NCI-H345 treated with DMSO at 0.1 percent for 48 hours (cell line): ENCODE data around the gene KEL.
"Not testable (repeated sequence)": the region's sequence is repeated elsewhere in the genome, so short reads cannot be mapped to it uniquely, and the experiment has no call there.

Source experiments
- DNase-seq: peaks from one replicate; lab custom pipeline; 2025; ENCODE audit not compliant: unreplicated experiment; lab: John Stamatoyannopoulos, UW

Gene KEL, protein sequence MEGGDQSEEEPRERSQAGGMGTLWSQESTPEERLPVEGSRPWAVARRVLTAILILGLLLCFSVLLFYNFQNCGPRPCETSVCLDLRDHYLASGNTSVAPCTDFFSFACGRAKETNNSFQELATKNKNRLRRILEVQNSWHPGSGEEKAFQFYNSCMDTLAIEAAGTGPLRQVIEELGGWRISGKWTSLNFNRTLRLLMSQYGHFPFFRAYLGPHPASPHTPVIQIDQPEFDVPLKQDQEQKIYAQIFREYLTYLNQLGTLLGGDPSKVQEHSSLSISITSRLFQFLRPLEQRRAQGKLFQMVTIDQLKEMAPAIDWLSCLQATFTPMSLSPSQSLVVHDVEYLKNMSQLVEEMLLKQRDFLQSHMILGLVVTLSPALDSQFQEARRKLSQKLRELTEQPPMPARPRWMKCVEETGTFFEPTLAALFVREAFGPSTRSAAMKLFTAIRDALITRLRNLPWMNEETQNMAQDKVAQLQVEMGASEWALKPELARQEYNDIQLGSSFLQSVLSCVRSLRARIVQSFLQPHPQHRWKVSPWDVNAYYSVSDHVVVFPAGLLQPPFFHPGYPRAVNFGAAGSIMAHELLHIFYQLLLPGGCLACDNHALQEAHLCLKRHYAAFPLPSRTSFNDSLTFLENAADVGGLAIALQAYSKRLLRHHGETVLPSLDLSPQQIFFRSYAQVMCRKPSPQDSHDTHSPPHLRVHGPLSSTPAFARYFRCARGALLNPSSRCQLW

DNA sequence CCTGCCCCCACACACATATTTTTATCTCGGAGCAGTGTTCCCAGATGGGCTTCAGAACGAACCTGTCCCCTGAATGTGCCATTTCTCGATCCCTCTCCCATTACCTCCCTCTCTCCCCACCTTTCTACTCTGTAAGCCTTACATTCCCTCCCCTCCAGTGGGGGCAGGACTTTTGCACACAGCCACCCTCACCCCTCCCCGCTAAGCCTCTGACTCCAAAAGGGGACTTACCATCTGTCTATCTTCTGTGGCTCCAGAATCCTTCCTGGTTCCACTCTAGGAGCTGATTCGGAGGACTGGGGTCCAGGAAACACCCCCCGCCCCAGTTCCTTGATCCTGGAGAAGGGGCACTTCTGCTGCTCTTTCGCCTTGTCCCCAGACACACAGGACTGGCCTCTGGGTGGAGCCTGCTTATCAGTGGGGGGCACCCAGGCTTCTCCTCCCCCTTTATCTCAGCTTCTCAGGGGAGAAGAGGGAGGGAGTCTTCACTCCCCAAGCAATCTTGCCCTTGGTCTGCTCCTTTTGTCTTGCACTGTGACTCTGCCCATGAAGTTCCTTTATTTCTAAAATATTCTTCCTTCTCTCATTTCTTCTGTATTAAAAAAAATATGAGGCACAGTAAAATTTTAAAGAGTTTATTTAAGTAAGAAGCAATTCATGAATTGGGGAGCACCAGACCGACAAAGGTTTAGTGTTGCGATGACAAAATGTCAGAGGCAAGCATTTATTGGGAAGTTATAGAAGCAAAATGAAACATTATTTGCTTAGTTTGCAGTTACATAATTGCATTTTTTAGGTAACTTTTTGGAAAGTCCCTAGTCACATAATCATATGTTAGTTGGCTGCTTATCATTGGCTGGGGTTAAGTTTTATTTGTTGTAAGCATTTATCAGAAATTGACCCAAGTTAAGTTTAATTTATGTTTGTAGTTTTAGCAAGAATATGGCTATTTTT is at the start of gene KEL:
Gene KEL (minus strand): TSS at position 391 of the 954 bp plus-strand sequence. CDS start 157 bp downstream, at position 234.
- no peak for DNase-seq

DNA sequence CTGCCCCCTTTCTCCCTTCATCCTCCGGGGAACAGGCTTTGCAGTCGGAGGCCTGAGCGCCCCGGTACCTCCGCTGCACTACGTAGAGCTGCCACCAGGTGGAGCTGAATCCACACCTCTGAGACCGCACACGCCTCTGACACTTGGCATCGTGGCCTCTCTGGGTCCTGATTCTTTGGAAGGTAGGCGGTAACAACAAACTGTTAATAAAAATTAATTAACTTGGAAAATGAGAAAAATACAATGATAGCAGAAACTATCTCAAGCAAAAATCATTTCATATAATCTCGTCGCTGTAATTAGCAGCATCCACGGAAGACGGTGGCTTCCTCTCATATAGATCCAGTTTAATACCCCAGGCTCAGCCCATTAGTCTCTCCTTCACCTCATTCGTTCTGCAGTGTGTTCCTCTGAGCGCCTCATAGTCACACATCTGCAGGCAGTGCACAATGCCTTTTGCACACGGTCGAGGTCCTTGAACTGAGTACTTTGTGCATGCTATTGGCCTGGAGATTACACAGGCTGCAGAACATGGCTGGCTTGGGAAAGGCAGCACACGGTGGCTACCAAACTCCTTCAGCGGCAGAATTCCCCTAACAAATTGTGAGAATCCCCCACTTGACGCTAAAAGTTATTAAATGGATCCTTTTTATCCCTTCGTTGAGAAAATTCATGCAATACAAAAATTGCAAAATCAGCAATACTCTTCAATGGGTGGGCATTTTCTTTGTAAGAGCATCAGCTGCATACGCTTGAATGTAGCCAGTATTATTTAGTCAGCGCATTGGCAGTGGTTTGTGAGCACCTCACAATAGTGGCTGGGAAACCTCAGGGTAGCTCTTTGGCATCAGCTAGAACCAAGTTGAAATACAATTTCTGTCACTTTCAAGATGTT is 46.1 kb upstream of the KEL start:
- DNase-seq = peak; percentile 46

DNA sequence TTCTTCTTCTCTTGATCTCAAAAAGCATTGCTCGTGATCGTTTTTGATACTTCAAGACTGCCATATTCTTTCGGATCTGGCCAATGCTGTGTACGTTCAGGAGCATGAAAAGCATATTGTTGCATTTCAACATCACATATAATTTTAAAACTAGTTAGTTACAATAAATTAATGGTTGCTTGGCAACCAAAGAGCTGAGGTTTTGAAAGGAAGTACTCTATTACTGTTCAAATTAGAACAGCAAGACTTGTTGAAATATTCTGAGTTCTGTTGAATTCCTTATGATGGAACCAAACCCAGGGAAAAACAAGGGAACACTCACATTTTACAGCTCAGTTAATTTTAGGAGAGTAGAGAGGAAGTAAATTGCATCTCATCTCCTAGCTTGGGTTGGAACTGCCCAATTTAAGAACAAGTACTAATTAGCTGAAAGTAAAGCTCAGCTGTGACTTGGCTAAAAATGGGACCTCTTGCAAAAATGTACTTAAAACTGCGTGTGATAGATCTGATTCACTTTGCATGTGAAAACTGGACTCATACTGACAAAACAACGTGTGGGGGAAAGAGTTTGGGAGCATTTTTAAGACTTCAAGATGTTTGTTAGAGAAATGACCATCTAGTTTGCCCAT is 43.6 kb upstream of the KEL start:
- no peak for DNase-seq

DNA sequence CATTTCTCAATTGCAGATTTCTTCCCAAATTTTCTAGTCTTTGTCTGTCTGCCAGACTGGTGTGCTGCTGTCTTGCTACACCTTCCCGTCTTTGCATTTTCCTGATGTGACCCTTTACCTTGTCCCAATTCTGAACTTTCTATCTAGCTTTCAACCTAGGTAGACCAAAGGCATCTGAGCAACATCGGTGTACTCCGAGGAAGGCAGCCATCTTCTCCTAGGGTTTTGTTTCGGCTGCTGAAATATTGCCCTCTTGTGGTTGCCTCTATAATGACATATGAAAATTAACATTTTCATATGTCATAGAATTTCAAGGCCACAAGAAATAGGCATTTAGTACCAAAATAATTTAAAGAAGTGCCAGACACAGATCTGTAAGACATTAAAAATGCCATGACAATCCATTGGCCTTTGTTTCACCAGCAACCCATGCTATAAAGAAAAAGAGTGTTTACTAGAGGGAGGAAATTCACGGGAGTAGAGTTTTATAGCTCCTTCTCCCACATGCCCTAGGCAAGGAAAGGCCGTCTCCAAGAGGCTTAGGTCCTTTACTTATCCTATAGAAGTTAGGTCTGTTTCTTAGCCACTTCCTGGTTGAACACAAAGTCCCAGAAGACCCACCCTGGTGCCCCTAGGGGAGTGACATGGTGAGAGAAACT is 41.4 kb upstream of the KEL start:
- peak; percentile 25 for DNase-seq

DNA sequence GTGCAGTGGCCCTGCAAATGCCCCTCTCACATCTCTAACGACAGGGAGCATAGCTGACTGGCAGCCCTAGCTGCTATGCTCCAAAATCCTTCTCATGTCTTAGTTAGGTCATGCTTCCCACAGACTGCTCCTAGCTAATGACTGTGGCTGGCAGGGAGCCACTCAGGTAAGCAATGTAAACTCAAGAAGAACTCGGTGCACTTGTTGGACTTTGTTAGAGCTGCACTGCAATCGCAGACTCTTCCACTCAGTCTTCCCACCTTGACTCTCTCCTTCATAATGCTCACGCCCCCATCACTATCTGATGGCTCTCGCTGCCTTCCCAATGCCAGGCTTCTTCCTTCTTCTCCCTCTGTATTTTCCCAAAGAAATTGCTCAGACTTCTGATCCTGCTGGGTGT is 40.7 kb upstream of the KEL start:
- DNase-seq = peak; percentile 9

DNA sequence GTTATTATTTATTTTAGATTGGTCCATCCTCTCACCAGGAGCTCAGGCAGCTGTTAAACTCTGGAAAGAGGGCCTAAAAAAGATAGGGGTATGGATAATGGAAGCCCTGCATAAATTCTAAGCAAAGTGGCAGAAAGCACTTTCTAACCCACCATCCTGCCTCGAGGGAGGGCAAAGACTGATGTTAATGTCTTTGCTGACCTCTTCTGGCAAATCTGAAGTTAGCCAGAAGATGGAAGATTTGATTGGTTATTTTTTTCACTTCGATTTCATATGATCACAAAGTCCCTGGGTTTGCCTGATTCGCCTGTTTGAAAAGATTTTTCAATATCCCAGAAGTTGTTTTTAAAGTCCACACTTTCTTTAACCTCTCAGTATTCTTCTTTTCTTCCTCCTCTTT is 39.9 kb upstream of the KEL start:
- DNase-seq = no peak

DNA sequence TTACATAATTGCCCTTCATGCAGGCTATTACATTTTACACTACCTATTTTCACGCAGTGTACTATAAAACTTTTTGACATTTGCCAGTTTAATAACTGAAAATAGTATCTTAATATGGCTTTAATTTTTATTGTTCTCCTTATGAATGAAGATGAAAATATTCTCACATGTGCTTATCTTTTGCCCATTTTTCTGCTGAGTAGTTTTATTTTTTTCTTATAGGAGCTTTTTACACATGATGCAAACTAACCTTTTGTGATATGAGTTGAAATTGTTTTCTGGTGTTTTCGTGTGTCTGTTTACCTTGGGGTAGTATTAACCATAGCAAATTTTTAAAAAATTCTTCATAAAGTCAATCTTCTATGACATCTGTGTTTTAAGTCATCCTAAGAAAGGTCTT is 38.5 kb upstream of the KEL start:
- DNase-seq = no peak

DNA sequence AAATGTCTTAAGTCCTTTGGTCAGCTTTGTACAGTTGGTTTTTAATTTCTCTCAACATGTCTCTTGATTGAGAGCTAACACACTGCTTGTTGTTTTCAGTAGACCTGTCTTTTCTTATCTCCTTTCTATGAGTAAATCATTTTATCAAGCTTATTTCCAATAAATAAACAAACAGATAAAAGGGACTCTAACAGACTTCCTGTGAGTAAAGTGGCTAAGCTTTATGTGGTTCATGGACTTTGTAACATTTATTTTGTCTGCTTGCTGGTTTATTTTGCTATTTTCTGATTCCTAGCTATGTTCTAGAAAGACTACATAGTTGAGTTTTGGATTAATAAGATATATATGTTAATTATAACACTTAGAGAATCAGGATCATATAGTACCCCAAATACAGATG is 37.6 kb upstream of the KEL start:
- no peak for DNase-seq

DNA sequence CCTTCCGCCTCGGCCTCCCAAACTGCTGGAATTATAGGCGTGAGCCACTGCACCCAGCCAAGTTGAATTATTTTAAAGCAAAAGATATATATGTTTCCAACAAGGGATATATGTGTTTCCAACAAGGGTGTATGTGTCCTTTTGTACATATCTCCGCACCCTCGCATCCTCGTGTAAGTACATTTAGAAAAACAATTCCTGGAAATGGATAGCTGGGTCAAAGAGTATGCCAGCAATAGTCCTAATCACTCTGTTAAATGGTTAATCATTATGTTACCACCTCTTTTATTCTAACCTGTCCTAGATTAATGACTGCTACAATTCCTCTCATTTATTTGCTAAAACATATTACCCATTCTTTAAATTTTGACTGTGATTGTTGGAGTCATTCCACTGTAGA is 36.8 kb upstream of the KEL start:
- DNase-seq = no peak

DNA sequence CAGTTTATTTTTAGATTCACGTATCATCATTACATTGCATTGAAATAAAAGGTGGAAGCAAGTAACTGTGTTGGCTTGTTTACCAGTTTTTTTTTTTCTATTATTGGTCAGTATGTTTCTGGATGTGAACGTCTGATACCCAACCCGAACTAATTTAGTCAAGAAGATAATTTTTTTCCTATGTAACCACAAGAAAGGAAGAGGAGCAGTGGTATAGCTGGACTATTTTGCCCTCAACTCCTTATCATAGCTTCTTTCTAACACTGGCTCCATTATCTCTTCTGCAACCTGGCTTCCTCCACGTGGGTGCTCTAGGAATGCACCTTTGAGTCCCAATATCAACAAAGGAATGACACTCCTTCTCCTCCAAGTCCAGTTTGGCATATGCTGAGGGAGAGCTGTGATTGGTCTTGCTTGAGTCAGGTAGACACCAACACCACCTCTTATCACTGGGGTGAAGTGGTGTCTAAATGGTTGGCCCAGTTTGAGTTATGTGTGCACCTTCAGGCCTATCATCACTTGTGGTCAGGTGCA is 35.4 kb upstream of the KEL start:
- DNase-seq = no peak

DNA sequence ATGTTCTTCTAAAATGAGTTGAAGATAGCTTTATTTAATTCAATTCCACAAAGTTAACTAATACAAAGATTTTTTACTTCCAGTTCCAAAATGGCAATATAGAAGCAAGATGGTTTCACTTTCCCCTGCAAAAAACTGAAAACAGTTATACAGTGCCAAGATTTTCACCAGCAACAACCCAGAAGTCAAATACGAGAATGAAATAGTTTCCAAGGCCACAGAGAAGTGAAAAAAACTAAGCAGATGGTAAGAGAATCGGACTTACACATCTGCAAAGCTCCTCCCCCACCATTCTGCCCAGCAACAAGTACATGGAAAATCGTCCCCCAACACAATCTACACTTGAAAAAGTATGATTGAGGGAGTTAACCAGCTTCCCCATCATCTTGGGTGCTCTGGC is 30.3 kb upstream of the KEL start:
- DNase-seq = no peak

DNA sequence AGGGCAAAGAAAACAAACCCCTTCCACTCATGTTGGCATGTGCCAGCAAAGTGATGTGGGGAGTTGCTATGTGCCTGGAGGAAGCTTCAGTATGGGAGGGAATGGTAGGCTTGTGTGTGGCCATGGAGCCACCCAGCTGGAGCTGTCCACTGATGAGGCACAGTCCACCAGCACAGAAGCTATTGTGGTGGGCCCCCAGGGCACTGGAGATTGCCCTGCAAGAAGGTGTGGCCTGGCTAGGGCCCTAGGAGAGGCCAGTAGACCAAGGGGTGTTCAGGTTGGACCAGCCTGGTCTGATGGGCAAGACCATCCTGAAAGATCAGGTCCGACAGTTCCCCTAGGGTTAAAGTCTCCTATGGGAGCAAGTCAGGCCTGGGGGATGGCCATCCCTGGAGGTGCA is 22.1 kb upstream of the KEL start:
- no peak for DNase-seq

DNA sequence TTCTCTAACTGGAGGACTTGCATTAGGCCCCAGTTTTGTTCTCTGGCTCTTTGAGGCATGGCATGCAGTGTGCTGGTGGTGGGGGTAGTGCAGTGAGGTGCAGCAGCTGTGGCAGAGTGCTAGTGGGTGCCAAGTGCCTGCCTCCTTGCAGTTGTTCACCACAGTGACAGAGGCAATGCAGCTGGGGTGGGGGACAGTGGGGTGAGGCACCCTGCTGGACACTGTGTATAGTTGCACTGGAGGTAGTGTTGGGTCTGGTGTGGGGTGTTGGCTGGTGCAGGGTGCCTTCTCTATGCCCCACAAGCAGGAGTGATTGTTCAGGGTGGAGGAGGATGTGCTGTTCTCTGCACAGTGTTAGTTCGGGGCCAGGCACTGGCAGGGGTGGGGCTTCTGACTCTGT is 21.7 kb upstream of the KEL start:
- DNase-seq = no peak

DNA sequence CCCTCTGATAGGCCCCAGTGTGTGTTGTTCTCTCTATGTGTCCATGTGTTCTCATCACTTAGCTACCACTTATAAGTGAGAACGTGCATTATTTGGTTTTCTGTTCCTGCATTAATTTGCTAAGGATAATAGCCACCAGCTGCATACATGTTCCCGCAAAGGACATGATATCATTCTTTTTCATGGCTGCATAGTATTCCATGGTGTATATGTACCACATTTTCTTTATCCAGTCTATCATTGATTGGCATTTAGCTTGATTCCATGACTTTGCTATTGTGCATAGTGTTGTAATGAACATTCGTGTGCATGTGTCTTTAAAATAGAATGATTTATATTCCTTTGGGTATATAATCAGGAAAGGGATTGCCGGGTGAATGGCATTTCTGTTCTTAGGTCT is 16.2 kb upstream of the KEL start:
- DNase-seq = not testable (repeated sequence)

DNA sequence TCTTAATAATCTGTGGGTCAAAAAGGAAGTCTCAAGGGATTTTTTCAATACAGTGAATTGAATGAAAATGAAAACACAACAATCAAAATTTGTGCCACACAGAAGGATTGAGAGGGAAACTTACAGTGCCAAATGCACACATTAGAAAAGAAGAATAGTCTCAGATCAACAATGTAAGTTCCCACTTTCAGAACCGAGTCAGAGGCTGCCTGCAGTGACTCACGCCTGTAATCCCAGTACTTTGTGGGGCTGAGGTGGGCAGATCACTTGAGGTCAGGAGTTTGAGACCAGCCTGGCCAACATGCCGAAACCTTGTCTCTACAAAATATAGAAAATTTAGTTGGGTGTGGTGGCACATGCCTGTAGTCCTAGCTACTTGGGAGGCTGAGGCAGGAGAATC is 12.5 kb upstream of the KEL start:
- no peak for DNase-seq

DNA sequence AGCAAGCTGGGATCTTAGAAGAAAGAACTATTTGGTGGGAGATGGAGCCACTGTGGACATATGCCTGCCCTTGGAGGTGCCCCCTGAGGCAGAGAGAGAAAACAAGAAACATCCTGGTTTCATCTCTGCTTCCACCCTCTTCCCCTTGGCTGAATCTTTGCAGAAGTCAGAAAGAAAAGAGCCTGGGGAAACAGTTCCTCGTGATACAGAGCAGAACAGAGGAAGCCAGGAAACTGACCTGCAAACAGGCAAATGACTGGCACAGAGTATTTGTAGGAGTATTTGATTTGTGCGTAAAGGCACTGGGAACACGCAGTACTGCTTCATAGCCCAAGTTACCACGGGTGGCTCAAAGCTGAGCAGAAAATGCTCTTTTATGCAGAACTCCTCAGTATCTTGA is 7.0 kb upstream of the KEL start:
- no peak for DNase-seq

DNA sequence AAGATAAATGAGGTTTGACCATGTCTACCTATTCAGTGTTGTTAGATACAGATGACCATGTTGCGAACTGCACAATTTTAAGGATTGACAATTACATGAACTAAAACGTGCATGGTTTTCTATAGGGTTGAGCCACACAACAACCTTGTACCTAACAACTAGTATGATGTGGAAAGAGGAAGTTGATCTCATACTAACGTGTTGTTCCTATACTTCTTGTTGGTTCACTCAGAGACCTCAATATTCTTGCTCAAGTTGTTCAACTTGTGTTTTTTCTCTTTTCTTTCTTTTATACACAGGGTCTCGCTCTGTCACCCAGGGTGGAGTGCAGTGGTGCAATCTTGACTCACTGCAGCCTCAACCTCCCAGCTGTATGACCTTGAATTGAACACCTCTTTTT is 6.1 kb upstream of the KEL start:
- no peak for DNase-seq

DNA sequence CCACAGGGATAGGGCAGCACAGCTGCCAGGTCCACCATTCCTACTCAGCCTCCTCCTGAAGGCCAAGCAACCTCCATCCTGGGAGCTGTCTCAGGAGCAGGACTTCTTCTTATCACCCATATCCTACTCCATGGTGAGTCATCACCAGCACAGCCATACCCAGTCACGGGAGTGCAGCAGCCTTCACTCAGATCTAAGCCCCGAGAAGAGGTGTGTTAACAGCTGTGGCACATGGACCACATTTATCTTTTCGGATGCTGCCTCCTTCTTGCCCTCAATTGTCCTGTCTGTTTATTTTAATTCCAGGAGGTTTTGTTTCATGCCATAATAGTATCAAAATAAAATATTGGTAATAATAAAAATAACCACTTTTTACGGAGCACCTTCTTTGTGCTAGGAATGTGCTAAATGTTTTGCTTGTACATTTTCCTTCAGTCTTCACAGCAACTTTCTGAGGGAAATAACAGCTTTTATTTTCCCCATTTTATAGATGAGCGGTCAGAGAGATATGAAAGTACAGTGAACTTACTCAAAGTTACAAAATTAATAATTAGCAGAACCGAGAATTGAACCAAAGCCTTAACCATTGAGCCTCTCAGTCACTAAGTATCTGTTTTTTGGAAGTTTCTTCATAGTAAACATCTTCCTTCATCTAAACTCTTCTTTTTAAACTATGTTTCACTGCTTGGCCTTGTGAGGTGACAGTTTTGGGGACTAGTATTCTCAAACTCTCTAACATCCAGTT is 2.5 kb upstream of the KEL start:
- no peak for DNase-seq

DNA sequence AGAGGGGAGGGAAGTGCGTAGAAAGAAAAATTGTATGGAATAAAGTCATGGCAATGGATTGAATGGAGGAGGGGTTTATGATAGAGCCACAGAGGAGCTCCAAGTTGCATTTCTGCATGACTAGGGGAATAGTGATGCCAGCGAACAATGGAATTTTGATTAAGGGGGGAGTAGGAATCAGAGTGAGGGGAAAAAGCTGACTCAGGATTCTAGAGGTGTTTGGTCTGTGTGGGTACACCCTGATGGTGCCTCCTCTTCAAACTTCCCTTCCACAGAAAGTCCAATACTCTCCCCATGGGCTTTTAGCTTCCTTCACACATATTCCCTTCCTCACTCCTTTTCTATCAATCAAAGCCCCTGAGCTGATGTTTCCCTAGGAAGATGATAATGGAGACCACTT is 1.8 kb upstream of the KEL start:
- DNase-seq = no peak
